GM19455 (cell line): ENCODE results near the gene ATP6V1A.

Experiments used
- ATAC-seq: cut with Tn5 transposase; IDR thresholded peaks from one replicate; pipeline ENCODE4 v1.9.1; 2021; ENCODE audit not compliant: unreplicated experiment

ATP6V1A gene

GRCh38 chr3:113746548-113747282 lies at the start of gene ATP6V1A:
TSS of gene ATP6V1A (plus strand) at chr3:113747035. CDS start at chr3:113778754, 31,719 bp downstream.
- ATAC-seq: peak; percentile 44

- ATAC-seq: no peak
These were observed 49.2 kb upstream of the ATP6V1A start for GRCh38 chr3:113697500-113698090.

DNA sequence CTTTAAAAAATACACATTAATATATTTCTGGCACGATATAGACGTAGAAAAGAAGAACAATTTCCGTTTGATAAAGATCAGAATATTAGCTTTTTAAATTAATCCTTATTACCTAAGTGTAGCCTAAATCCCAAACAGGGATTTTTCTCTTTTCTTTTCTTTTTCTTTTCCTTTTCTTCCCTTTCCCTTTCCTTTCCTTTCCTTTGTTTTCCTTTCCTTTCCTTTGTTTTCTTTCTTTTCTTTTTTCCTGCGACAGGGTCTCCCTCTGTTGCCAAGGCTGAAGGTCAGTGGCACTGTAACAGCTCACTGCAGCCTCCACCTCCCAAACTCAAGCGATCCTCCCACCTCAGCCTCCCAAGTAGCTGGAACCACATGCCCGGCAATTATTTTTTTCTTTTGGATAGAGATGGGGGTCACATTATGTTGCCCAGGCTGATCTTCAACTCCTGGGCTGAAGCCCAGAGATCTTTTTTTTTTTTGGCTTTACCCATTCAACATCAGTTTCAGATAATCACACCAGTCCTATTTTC lies 48.6 kb upstream of the ATP6V1A start:
- no peak for ATAC-seq

DNA sequence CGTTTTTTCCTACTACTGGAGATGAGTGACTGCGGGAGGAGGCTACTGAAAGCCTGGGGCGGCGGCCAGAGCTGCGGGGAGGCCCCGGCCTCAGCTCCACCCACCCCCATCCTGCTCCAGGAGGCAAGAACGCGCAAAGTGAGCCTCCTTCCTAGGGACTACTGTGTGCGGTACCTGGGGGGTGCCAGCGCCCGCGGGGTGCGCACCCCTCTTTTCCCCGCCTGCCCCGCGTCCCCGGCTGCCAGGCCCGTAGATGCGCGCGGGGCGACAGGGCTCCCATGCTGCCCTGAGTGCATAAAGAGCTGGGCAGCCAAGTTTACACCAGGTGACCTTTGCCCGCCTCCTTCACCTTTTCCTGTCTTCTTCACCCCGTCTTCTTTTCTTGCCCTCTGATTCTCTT lies 47.9 kb upstream of the ATP6V1A start:
- no peak for ATAC-seq

DNA sequence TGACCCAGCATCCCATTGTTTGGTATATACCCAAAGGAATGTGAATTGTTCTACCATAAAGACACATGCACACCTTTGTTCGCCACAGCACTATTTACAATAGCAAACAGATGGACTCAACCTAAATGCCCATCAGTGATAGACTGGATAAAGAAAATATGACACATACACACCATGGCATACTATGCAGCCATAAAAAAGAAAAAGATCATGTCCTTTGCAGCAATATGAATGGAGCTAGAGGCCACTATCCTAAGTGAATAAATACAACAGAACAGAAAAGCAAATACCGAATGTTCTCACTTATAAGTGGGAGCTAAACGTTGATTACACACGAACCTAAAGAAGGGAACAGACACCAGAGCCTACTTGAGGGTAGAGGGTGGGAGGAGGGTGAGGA lies 39.0 kb upstream of the ATP6V1A start:
- no peak for ATAC-seq

GRCh38 chr3:113712129-113712528 lies 34.7 kb upstream of the ATP6V1A start:
- ATAC-seq: no peak

DNA sequence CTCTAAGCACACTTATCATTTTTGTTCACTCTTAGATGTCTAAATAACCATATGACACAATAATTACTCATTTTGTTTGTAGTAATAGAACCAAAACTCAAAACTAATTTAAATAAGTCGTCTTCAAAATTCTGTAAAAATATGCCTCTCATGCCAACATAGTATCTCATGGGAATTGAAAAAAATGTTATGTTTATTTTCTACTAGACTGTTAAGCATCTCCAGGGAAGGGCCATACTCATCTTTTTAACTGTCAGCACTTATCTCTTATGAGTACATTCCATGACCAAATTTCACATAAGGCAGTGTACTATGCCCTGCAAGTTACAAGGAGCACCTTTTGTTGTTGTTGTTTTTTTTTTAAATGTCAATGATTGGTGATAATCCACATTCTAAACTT lies 32.1 kb upstream of the ATP6V1A start:
- ATAC-seq: no peak

DNA sequence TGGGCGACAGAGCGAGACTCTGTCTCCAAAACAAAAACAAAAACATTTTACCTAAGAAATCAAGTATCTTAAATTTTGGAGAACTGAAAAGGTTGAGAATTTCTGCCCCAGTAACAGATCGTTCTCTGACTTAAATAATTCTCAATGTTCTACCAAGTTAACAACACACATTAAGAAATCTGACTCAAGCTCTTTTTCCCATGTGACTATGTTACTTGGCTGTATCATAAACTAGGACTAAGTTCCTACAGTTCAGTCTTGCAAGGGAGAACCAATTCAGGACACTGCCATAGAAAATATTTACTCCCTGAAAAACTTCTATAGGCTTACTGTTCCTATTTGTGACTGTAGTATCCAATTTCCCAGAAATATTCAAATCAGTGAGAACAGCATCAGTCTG lies 29.5 kb upstream of the ATP6V1A start:
- ATAC-seq: no peak

DNA sequence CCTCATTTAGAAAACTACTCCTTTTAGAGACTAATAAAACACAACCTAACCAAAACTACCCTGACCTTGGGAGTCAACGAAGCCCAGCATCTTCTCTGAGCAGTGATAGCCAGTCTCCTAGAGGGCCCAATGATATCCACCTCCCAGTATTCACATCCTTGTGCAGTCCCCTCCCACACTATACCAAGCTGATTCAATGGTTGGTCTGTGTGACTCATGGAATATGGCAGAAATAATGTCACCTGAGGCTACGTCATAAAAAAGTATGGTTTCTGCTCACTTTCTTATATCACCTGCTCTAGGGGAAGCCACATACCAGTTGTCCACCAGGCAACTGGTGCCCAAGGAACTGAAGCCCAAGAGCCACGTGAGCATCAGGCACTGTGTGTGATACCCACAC lies 29.0 kb upstream of the ATP6V1A start:
- no peak for ATAC-seq

GRCh38 chr3:113719294-113719693 lies 27.5 kb upstream of the ATP6V1A start:
- no peak for ATAC-seq

DNA sequence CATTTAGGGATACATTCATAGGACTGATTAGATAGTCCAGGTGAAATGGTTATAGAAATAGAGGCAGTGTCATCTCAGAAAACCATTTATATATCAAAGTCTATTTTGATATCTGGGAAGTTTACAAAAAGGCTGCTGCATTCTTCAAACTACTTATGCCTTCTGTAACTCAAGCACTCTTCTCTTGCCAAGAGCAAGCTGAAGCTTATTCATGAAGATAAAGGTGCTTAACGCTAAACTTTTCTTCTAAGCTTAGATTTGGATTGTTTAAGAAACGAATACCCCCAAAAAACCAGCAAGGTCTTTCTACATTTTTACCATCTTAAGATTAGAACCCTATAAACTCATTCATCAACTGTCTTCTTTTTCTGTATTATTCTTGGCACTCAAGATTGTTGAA lies 27.1 kb upstream of the ATP6V1A start:
- no peak for ATAC-seq

DNA sequence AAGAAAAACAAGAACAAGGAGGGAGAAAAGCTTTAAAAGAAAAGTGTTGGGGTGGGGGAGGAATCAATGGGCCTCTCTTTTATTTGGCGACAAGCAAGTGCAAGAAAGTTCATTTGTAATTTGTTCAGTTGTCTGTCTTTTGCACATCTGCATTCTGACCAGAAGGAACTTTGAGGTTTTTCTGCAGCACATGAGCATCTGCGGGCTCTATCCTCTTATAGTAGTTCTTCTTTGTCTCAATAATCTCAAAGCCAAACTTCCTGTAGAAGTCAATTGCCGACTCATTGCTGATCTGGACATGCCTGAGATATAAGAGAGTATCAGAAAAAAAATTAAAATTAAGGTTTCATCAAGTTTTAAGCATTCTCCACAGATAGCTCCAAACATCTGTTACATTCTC lies 25.2 kb upstream of the ATP6V1A start:
- no peak for ATAC-seq

DNA sequence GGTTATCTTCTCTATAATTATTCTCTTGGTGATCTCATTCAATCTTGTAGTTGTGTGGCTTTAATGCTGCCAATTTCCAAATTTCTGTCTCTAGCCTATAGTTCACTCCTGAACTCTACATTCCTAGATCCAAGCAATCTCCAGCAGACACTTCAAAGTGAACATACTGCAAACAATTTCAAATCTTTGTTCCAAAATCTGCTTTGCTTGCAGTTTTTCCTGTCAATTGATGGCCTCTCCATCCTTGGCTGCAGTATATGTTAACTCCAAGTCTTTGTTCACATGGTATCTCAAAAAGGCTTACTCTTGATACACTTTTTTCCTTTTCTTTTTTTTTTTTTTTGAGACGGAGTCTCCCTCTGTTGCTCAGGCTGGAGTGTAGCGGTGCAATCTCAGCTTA lies 18.2 kb upstream of the ATP6V1A start:
- ATAC-seq: no peak

DNA sequence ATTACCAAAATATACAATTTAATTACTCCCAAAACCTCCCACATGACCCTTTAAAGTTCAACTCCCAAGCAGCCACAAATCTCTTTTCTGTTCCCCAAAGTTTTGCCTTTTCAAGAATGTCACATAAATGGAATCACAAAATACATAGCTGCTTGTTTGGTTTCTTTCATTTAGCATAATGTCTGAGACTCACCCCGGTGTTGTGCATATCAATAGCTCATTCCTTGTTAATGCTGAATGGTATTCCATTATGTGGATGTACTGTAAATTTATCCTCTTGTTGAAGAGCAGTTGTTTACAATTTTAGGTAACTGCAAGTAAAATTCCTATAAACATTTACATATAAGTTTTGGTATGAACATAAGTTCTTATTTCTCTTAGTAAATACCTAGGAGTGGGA lies 16.3 kb upstream of the ATP6V1A start:
- no peak for ATAC-seq

DNA sequence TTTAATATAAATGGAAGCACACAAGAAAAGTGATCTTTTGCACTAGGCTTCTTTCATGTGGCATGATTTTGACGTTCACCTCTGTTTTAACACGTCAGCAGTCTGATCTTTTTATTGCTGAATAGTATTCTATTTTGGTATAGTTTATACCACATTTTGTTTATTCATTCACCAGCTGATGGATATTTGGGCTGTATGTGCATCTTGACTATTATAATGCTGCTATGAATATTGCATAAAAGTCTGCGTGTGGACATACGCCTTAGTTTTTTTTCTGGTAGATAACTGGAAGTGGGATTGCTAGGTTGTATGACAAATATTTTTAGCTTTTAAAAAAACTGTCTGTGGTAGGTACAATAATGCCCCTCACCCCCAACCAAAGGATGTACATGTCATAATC lies 15.1 kb upstream of the ATP6V1A start:
- no peak for ATAC-seq

GRCh38 chr3:113736548-113737089 lies 10.2 kb upstream of the ATP6V1A start:
- no peak for ATAC-seq

GRCh38 chr3:113741086-113741485 lies 5.7 kb upstream of the ATP6V1A start:
- no peak for ATAC-seq

- ATAC-seq: no peak
These were observed 5.2 kb upstream of the ATP6V1A start for GRCh38 chr3:113741620-113742019.

DNA sequence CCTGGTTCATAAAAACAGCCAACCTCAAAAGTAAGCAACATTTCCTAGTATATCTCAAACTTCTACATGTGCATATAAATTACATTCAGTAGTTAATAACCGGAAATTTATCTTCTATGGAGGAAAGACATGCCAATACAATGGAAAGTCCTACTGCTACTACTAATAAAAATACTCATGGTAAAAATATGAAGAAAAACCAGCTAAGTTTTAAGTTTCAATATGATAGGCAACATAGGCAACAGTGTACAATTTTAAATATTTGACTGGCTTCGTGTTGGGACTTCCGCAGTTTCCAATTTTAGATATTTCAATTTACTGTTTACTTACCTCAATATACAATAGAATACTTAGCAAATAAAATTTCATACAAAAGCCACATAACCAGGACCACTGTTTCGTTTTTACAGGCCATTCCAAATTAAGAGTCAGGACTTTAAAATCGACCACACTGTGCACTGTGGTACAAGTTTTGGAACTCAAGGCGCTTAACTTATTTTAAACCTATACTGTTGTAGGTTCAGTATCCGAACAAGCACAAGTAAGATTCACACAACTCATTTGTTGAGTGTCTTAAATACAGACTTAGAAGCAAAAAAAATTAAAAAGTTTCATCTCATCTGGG lies 3.7 kb upstream of the ATP6V1A start:
- no peak for ATAC-seq

DNA sequence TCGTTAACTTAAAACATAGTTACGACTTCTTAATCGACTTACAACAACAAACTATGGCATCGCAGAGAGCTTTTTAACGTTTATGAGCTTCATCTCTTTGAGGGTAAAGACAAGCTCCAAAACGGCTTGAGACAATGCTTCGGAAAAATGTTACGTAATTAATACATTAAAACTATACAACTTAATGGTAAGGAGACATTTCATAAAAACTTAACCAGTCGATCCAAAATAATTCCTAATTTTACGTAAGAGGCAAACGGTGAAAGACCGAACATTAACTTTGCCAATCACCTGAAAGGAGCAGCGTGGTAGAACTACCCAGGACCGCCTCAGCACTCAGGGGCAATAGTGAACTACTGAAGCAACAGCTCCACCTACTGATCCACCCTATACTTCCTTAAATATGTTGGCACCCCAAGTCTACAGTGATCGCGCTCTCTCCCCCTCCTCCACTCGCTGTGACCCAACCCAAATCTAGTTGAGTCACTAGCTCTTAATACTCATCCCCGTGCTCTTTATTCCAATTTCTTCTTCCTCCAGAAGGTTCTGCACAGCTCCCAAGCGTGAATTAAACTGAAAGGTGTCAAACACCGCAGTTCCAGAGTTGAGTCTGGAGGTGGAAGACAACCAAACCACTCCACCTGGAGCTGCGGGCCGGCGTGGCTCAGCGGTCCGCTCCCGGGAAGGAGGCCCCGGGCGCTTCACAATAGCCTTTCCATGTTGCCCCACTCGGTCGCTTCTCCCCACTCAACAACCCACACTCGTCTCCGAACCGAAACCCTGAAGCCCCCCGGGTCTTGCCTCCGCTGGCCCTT lies 1.7 kb upstream of the ATP6V1A start:
- ATAC-seq: peak; percentile 58
